ENCODE data around the gene SULF2. TPM values are rescaled to one million over a fixed set of nuclear protein-coding genes. Genes with fewer than 3 reads are reported as not detected.
A peak's percentile ranks its signal among the peaks of the same experiment; 100 is the strongest.

The SULF2 gene
- total RNA-seq, 1 donor from 2014 or later: 0.20 TPM

GRCh38 chr20:47730744-47731143 lies 54.5 kb downstream of the SULF2 start:
- intact Hi-C loops (cut with micrococcal nuclease): no loop called here
- POLR2A ChIA-PET: no interaction called here
- ATAC-seq (ENCODE audit: low read depth): no peak
- H3K27ac Mint-ChIP-seq: no peak overlapping the region
- H3K4me1 Mint-ChIP-seq: peaks cover 42% of the 10 kb centered on the region
- H3K4me3 Mint-ChIP-seq: no peak overlapping the region
- H3K9me3 Mint-ChIP-seq: no peaks in the 10 kb centered on the region
- H3K36me3 Mint-ChIP-seq (ENCODE audit: low read depth): no peaks in the 10 kb centered on the region
- H3K27me3 Mint-ChIP-seq: no peaks in the 10 kb centered on the region
- TF ChIP-seq CTCF (IDR thresholded peaks at IDR 0.05): no peak
- DNase-seq: no peak
- CTCF ChIA-PET: no interaction called here

GRCh38 chr20:47729472-47729871 lies 55.8 kb downstream of the SULF2 start:
- H3K4me1 Mint-ChIP-seq: peaks cover 50% of the 10 kb centered on the region
- CTCF ChIA-PET: interaction anchor here (7.8 kb wide), 1 partner anchor 891 kb away, joined by 108 read pairs; no protein-coding TSS in a partner anchor
- DNase-seq (no peak), ATAC-seq (ENCODE audit: low read depth) (no peak)
- no peak overlapping the region for H3K4me3 Mint-ChIP-seq
- H3K36me3 Mint-ChIP-seq (ENCODE audit: low read depth): no peaks in the 10 kb centered on the region
- no peak for TF ChIP-seq CTCF (IDR thresholded peaks at IDR 0.05)
- no peaks in the 10 kb centered on the region for H3K9me3 Mint-ChIP-seq
- no peaks in the 10 kb centered on the region for H3K27me3 Mint-ChIP-seq
- H3K27ac Mint-ChIP-seq: no peak overlapping the region
- POLR2A ChIA-PET: interaction anchor here (0.6 kb wide), 1 partner anchor 908 kb away, joined by 4 read pairs; no protein-coding TSS in a partner anchor
- intact Hi-C loops (cut with micrococcal nuclease): loop anchor here (5.0 kb wide), 2 partner anchors 52 to 1193 kb away; partner anchors contain the start of gene ARFGEF2

GRCh38 chr20:47727909-47728361 lies 57.3 kb downstream of the SULF2 start:
- H3K27me3 Mint-ChIP-seq: no peaks in the 10 kb centered on the region
- DNase-seq (no peak), ATAC-seq (ENCODE audit: low read depth) (no peak)
- intact Hi-C loops (cut with micrococcal nuclease): loop anchor here (1.0 to 5.0 kb wide), 5 partner anchors 51 to 1551 kb away; partner anchors contain the start of genes ARFGEF2 and ZNFX1
- POLR2A ChIA-PET: interaction anchor here (1.0 to 1.1 kb wide), 2 partner anchors 893 to 1318 kb away, joined by 3 to 5 read pairs; partner anchors contain the start of gene CSE1L
- H3K36me3 Mint-ChIP-seq (ENCODE audit: low read depth): no peaks in the 10 kb centered on the region
- H3K4me1 Mint-ChIP-seq: peaks cover 53% of the 10 kb centered on the region
- no peak for TF ChIP-seq CTCF (IDR thresholded peaks at IDR 0.05)
- CTCF ChIA-PET: interaction anchor here (1.3 to 7.8 kb wide), 2 partner anchors 602 to 893 kb away, joined by 3 to 108 read pairs; no protein-coding TSS in a partner anchor
- peak overlapping the region; percentile 88 for H3K27ac Mint-ChIP-seq
- H3K9me3 Mint-ChIP-seq: no peaks in the 10 kb centered on the region
- peak overlapping the region; percentile 80 for H3K4me3 Mint-ChIP-seq

- no peak for TF ChIP-seq CTCF (IDR thresholded peaks at IDR 0.05)
- no peaks in the 10 kb centered on the region for H3K9me3 Mint-ChIP-seq
- H3K4me3 Mint-ChIP-seq: peak overlapping the region; percentile 80
- ChIA-PET POLR2A (interaction anchor here (1.0 to 1.2 kb wide), 4 partner anchors 8 to 1319 kb away, joined by 3 to 5 read pairs (median 3); partner anchors contain the start of gene CSE1L), CTCF (interaction anchor here (1.0 to 7.8 kb wide), 3 partner anchors 603 to 908 kb away, joined by 3 to 108 read pairs (median 3); no protein-coding TSS in a partner anchor)
- peaks cover 53% of the 10 kb centered on the region for H3K4me1 Mint-ChIP-seq
- ATAC-seq (ENCODE audit: low read depth): peak; percentile 94
- peak; percentile 73 for DNase-seq
- peak overlapping the region; percentile 88 for H3K27ac Mint-ChIP-seq
- intact Hi-C loops (cut with micrococcal nuclease): loop anchor here (1.0 to 5.0 kb wide), 5 partner anchors 50 to 1551 kb away; partner anchors contain the start of genes ARFGEF2 and ZNFX1
- H3K27me3 Mint-ChIP-seq: no peaks in the 10 kb centered on the region
- no peaks in the 10 kb centered on the region for H3K36me3 Mint-ChIP-seq (ENCODE audit: low read depth)
Measured at GRCh38 chr20:47727170-47727880, 58.0 kb downstream of the SULF2 start.

GRCh38 chr20:47726632-47727031 lies 58.6 kb downstream of the SULF2 start:
- no peak for TF ChIP-seq CTCF (IDR thresholded peaks at IDR 0.05)
- Mint-ChIP-seq H3K27ac (peak overlapping the region; percentile 88), H3K27me3 (no peaks in the 10 kb centered on the region), H3K36me3 (ENCODE audit: low read depth) (no peaks in the 10 kb centered on the region), H3K4me1 (peaks cover 53% of the 10 kb centered on the region), H3K4me3 (peak overlapping the region; percentile 41), H3K9me3 (no peaks in the 10 kb centered on the region)
- intact Hi-C loops (cut with micrococcal nuclease): loop anchor here (1.0 to 5.0 kb wide), 5 partner anchors 49 to 1552 kb away; partner anchors contain the start of genes ARFGEF2 and ZNFX1
- ChIA-PET POLR2A (interaction anchor here (0.7 to 1.2 kb wide), 3 partner anchors 9 to 1196 kb away, joined by 3 read pairs; no protein-coding TSS in a partner anchor), CTCF (interaction anchor here (1.0 to 7.8 kb wide), 3 partner anchors 603 to 909 kb away, joined by 3 to 108 read pairs (median 3); no protein-coding TSS in a partner anchor)
- DNase-seq (no peak), ATAC-seq (ENCODE audit: low read depth) (no peak)
